ENCODE results near the gene NUP210. TPM values are rescaled to one million over a fixed set of nuclear protein-coding genes. Genes with fewer than 3 reads are reported as not detected.
A peak's percentile ranks its signal among the peaks of the same experiment; 100 is the strongest.

Gene NUP210
- total RNA-seq, 1 experiment from 2014 or later = 3.7 TPM

- DNase-seq (ENCODE audit: low spot score) = no peak
These were observed 44.7 kb downstream of the NUP210 start for GRCh38 chr3:13375464-13375863.

GRCh38 chr3:13373975-13374586, 46.0 kb downstream of the NUP210 start:
- DNase-seq (ENCODE audit: low spot score) = no peak

- DNase-seq (ENCODE audit: low spot score) = no peak
These were observed 47.5 kb downstream of the NUP210 start for GRCh38 chr3:13372656-13373055.

GRCh38 chr3:13372126-13372525, 48.0 kb downstream of the NUP210 start:
- DNase-seq (ENCODE audit: low spot score) = no peak

- DNase-seq (ENCODE audit: low spot score) = no peak
These were observed 48.7 kb downstream of the NUP210 start for GRCh38 chr3:13371100-13372075.

GRCh38 chr3:13370609-13371008, 49.5 kb downstream of the NUP210 start:
- DNase-seq (ENCODE audit: low spot score) = no peak

GRCh38 chr3:13370055-13370454, 50.1 kb downstream of the NUP210 start:
- DNase-seq (ENCODE audit: low spot score) = no peak

GRCh38 chr3:13368834-13369233, 51.3 kb downstream of the NUP210 start:
- no peak for DNase-seq (ENCODE audit: low spot score)

- DNase-seq (ENCODE audit: low spot score) = no peak
These were observed 52.4 kb downstream of the NUP210 start for GRCh38 chr3:13367728-13368127.

- no peak for DNase-seq (ENCODE audit: low spot score)
These were observed 54.4 kb downstream of the NUP210 start for GRCh38 chr3:13365390-13366379.

- no peak for DNase-seq (ENCODE audit: low spot score)
These were observed 55.4 kb downstream of the NUP210 start for GRCh38 chr3:13364602-13365271.

- no peak for DNase-seq (ENCODE audit: low spot score)
These were observed 57.6 kb downstream of the NUP210 start for GRCh38 chr3:13362551-13362950.

- no peak for DNase-seq (ENCODE audit: low spot score)
These were observed 60.2 kb downstream of the NUP210 start for GRCh38 chr3:13359916-13360315.

GRCh38 chr3:13358643-13359042, 61.5 kb downstream of the NUP210 start:
- DNase-seq (ENCODE audit: low spot score) = no peak

GRCh38 chr3:13358051-13358450, 62.1 kb downstream of the NUP210 start:
- DNase-seq (ENCODE audit: low spot score) = no peak

- DNase-seq (ENCODE audit: low spot score) = no peak
These were observed 63.0 kb downstream of the NUP210 start for GRCh38 chr3:13357074-13357473.

GRCh38 chr3:13353936-13354542, 66.1 kb downstream of the NUP210 start:
- no peak for DNase-seq (ENCODE audit: low spot score)

GRCh38 chr3:13353506-13353905, 66.6 kb downstream of the NUP210 start:
- DNase-seq (ENCODE audit: low spot score) = no peak

GRCh38 chr3:13352621-13353131, 67.4 kb downstream of the NUP210 start:
- peak; percentile 30 for DNase-seq (ENCODE audit: low spot score)

GRCh38 chr3:13349823-13350222, 70.3 kb downstream of the NUP210 start:
- no peak for DNase-seq (ENCODE audit: low spot score)
